BLaER1 (cell line): Measurements from ENCODE around the gene SSX5.
"Not testable (repeated sequence)": the region's sequence is repeated elsewhere in the genome, so short reads cannot be mapped to it uniquely, and the experiment has no call there.

Experiments
- H3K27ac ChIP-seq: shearing (Covaris generic); formaldehyde crosslinking; 2 replicates; pipeline ENCODE4 v1.8.1; 2022
- H3K27me3 ChIP-seq: shearing (Covaris generic); formaldehyde crosslinking; 2 replicates; pipeline ENCODE4 v1.8.1; 2022
- H3K36me3 ChIP-seq: shearing (Covaris generic); formaldehyde crosslinking; 2 replicates; pipeline ENCODE4 v1.8.1; 2022
- H3K4me1 ChIP-seq: shearing (Covaris generic); formaldehyde crosslinking; 2 replicates; pipeline ENCODE4 v1.8.1; 2022
- H3K4me2 ChIP-seq: shearing (Covaris generic); formaldehyde crosslinking; 2 replicates; pipeline ENCODE4 v1.8.1; 2022
- H3K4me3 ChIP-seq: shearing (Covaris generic); formaldehyde crosslinking; 2 replicates; pipeline ENCODE4 v1.8.1; 2022
- H3K9ac ChIP-seq: shearing (Covaris generic); formaldehyde crosslinking; 2 replicates; pipeline ENCODE4 v1.8.1; 2022
- H3K9me3 ChIP-seq: shearing (Covaris generic); formaldehyde crosslinking; 2 replicates; pipeline ENCODE4 v1.8.1; 2022
- H4K20me1 ChIP-seq: shearing (Covaris generic); formaldehyde crosslinking; 2 replicates; pipeline ENCODE4 v1.8.1; 2022
- Cebpa-rat ChIP-seq: shearing (Covaris generic); IDR thresholded peaks from 2 replicates; pipeline ENCODE4 v1.8.1; 2022

The SSX5 gene

DNA sequence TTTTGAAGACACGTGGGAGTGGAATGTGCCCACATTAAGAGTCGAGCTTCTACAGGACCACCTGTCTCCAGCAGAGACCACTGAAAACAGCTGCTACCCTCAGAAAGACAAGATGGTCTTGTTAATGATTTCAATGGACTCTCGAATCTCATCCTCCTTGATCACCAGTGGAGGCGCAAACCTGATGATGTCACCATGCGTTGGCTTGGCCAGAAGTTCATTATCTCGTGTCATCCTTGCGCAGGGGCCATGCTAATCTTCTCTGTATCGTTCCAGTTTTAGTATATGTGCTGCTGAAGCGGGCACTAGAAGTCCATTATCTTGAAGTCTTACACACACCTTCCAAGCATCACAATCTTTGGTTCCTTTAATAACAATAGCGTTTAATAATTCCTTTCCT lies 42.8 kb downstream of the SSX5 start:
- no peak overlapping the region for H3K27ac ChIP-seq

DNA sequence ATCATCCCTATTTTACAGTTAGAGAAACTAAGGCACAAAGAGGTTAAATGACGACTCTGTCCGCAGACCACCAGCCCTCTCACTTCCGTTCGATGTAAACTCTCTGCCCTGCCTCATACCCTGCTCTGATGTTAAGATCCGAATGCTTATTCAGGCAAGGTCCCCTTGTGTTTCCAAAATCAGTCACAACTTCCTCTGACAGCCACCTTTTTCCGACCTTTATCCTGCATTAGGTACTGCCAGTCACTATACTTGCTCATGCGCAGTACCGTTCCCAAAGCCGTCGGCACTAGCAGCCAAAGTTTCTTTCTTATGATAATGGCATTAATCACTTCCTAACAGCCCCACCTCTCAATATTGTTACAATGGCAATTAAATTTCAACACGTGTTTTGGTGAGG lies 53.9 kb downstream of the SSX5 start:
- H3K27ac ChIP-seq, H4K20me1 ChIP-seq, H3K4me3 ChIP-seq, H3K9me3 ChIP-seq, H3K4me1 ChIP-seq, H3K36me3 ChIP-seq, H3K9ac ChIP-seq: not testable (repeated sequence)
- H3K27me3 ChIP-seq = peaks cover 32% of the 10 kb centered on the region
- peak overlapping the region; percentile 19; the same call in 1 of the 2 replicates for H3K4me2 ChIP-seq

More for the DNA sequence above, 42.8 kb downstream of the SSX5 start:
- H3K4me2 ChIP-seq = no peak overlapping the region
- H3K4me1 ChIP-seq = no peaks in the 10 kb centered on the region
- H3K27me3 ChIP-seq = peaks cover 43% of the 10 kb centered on the region
- H3K4me3 ChIP-seq = no peak overlapping the region
- H3K36me3 ChIP-seq = no peaks in the 10 kb centered on the region
- no peak overlapping the region for H3K9ac ChIP-seq
- TF ChIP-seq Cebpa-rat = no peak
- H3K9me3 ChIP-seq = no peaks in the 10 kb centered on the region
- H4K20me1 ChIP-seq = no peaks in the 10 kb centered on the region

DNA sequence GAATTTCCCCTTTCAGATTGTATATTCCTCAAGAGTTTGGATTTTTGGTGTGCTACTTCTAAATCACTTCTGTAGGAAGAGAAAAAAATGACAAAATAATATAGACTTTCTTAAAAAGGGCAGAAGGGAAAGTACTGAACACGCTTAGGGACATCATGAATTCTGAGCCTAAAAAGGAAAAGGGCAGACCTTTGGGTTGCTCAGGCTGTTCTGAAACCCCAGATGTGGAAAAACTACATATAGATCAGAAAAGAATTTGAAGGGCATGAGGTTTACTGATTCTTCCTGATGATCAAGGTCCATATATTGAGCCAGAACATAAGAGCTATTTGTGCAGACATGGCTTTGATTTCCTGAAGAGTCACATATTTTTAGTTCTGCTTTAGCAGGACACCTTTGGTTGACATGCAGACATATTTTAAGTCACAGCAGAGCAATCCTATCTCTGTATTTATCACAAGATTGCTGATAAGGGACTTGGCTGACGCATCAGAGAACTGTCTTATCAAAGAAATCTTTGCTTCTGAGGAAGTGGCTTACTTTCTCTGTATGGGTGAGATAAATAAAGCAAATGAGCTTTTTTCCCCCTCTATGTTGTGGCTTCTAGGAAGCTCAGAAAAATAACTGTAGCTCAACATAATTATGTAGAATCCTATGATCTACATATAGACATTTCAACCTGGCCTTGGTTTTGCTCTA lies 54.6 kb downstream of the SSX5 start:
- Histone ChIP-seq H3K4me2 (peak overlapping the region; percentile 9; the same call in 1 of the 2 replicates), H3K27me3 (peaks cover 29% of the 10 kb centered on the region)
- not testable (repeated sequence) for H3K9me3 ChIP-seq, H4K20me1 ChIP-seq, H3K36me3 ChIP-seq, H3K9ac ChIP-seq, H3K4me3 ChIP-seq, H3K4me1 ChIP-seq, H3K27ac ChIP-seq

DNA sequence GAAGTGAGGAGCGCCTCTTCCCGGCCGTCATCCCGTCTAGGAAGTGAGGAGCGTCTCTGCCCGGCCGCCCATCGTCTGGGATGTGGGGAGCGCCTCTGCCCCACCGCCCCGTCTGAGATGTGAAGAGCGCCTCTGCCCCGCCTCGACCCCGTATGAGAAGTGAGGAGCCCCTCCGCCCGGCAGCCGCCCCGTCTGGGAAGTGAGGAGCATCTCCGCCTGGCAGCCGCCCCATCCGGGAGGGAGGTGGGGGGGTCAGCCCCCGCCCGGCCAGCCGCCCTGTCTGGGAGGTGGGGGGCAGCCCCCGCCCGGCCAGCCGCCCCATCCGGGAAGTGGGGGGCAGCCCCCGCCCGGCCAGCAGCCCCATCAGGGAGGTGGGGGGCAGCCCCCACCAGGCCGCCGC lies 57.5 kb downstream of the SSX5 start:
- H3K9ac ChIP-seq, H3K9me3 ChIP-seq, H3K4me3 ChIP-seq, H4K20me1 ChIP-seq, H3K4me2 ChIP-seq, H3K27me3 ChIP-seq, H3K27ac ChIP-seq, H3K4me1 ChIP-seq, H3K36me3 ChIP-seq: not testable (repeated sequence)
